ENCODE results near the gene HSPB7. TPM values are rescaled to one million over a fixed set of nuclear protein-coding genes. Genes with fewer than 3 reads are reported as not detected.
A peak's percentile ranks its signal among the peaks of the same experiment; 100 is the strongest.
"Not testable (repeated sequence)": the region's sequence is repeated elsewhere in the genome, so short reads cannot be mapped to it uniquely, and the experiment has no call there.

Gene HSPB7
- total RNA-seq, 1 experiment from 2014 or later, result not detected

- no peak for DNase-seq (ENCODE audit: extremely low read depth, low read depth)
Observed at GRCh38 chr1:16051039-16051438, 33.2 kb upstream of the HSPB7 start.

- DNase-seq (ENCODE audit: extremely low read depth, low read depth), result no peak
Observed at GRCh38 chr1:16050328-16050727, 32.5 kb upstream of the HSPB7 start.

GRCh38 chr1:16048573-16049189, 30.8 kb upstream of the HSPB7 start:
- no peak for DNase-seq (ENCODE audit: extremely low read depth, low read depth)

GRCh38 chr1:16047791-16048475, 30.1 kb upstream of the HSPB7 start:
- no peak for DNase-seq (ENCODE audit: extremely low read depth, low read depth)

- DNase-seq (ENCODE audit: extremely low read depth, low read depth), result no peak
Observed at GRCh38 chr1:16046842-16047241, 29.0 kb upstream of the HSPB7 start.

GRCh38 chr1:16043950-16044349, 26.1 kb upstream of the HSPB7 start:
- DNase-seq (ENCODE audit: extremely low read depth, low read depth), result no peak

GRCh38 chr1:16043521-16043920, 25.7 kb upstream of the HSPB7 start, which contains the start of gene CLCNKB:
TSS of gene CLCNKB (plus strand) at chr1:16043782. CDS start at chr1:16044493, 711 bp downstream.
- no peak for DNase-seq (ENCODE audit: extremely low read depth, low read depth)

- not testable (repeated sequence) for DNase-seq (ENCODE audit: extremely low read depth, low read depth)
Observed at GRCh38 chr1:16042654-16043053, 24.8 kb upstream of the HSPB7 start.

- DNase-seq (ENCODE audit: extremely low read depth, low read depth), result no peak
Observed at GRCh38 chr1:16042096-16042495, 24.3 kb upstream of the HSPB7 start.

- no peak for DNase-seq (ENCODE audit: extremely low read depth, low read depth)
Observed at GRCh38 chr1:16041200-16041599, 23.4 kb upstream of the HSPB7 start.

- not testable (repeated sequence) for DNase-seq (ENCODE audit: extremely low read depth, low read depth)
Observed at GRCh38 chr1:16039871-16040270, 22.0 kb upstream of the HSPB7 start.

- no peak for DNase-seq (ENCODE audit: extremely low read depth, low read depth)
Observed at GRCh38 chr1:16038620-16038912, 20.7 kb upstream of the HSPB7 start.

GRCh38 chr1:16036461-16036860, 18.6 kb upstream of the HSPB7 start:
- DNase-seq (ENCODE audit: extremely low read depth, low read depth), result not testable (repeated sequence)

GRCh38 chr1:16033103-16033632, 15.3 kb upstream of the HSPB7 start:
- DNase-seq (ENCODE audit: extremely low read depth, low read depth), result not testable (repeated sequence)

- DNase-seq (ENCODE audit: extremely low read depth, low read depth), result peak; percentile 82
Observed at GRCh38 chr1:16032388-16033102, 14.7 kb upstream of the HSPB7 start.

GRCh38 chr1:16031551-16031950, 13.7 kb upstream of the HSPB7 start:
- DNase-seq (ENCODE audit: extremely low read depth, low read depth), result no peak

- DNase-seq (ENCODE audit: extremely low read depth, low read depth), result no peak
Observed at GRCh38 chr1:16029288-16029687, 11.4 kb upstream of the HSPB7 start.

GRCh38 chr1:16029003-16029268, 11.1 kb upstream of the HSPB7 start:
- not testable (repeated sequence) for DNase-seq (ENCODE audit: extremely low read depth, low read depth)

- DNase-seq (ENCODE audit: extremely low read depth, low read depth), result no peak
Observed at GRCh38 chr1:16028237-16029002, 10.6 kb upstream of the HSPB7 start.

GRCh38 chr1:16026723-16027484, 9.1 kb upstream of the HSPB7 start:
- DNase-seq (ENCODE audit: extremely low read depth, low read depth), result no peak
